K562 (cell line): ENCODE measurements around the gene TECPR1. TPM values are rescaled to one million over a fixed set of nuclear protein-coding genes. Genes with fewer than 3 reads are reported as not detected.

Source experiments
- ATAC-seq: fragments of 200-7000 bp; cut with Tn5 transposase; 3 replicates; pipeline ENCODE4 v1.9.1; 2020; ENCODE audit warnings: moderate library complexity
- BruUV-seq: library from RNA; stranded (reverse); fragments of 400-500 nt; replicated peaks from 2 replicates; lab custom pipeline; 2021; lab: Mats Ljungman, UMichigan
- CTCF ChIA-PET: fragments of 300-600 bp; formaldehyde crosslinking; extraction: SDS; loops from one replicate; lab custom pipeline; 2021; ENCODE audit warnings: low intra/inter-chr PET ratio; lab: Yijun Ruan, JAX
- POLR2A ChIA-PET: fragments of 300-600, 350-650 bp; sonication (Branson Sonifier 250); formaldehyde crosslinking; extraction: SDS; loops from one replicate; lab custom pipeline; 2021; ENCODE audit warnings: antibody characterized with exemption, inconsistent platforms; lab: Yijun Ruan, JAX
- DNase-seq, 4 experiments: peaks; one replicate each; pipeline versions ENCODE4 v3.0.0 to v3.0.0-alpha.2; 2011 to 2018; ENCODE audit warnings: low spot score in 3 of 4, mixed read lengths in 3 of 4; ENCODE audit errors: extremely low read depth in 1 of 4
- FAIRE-seq: peaks from 2 replicates; lab custom pipeline; 2011; peaks lifted over from hg19 to GRCh38; lab: Jason Lieb, UNC
- H2AFZ ChIP-seq: 2 replicates; pipeline ENCODE4 v1.6.0; 2011; ENCODE audit warnings: low read depth, low read length, control low read depth, inconsistent platforms
- H3K27ac ChIP-seq: fragments of 200-600 bp; 3 replicates; pipeline ENCODE4 v1.8.0; 2011; ENCODE audit warnings: low read depth, mild to moderate bottlenecking, control low read depth, inconsistent platforms, low read length, moderate library complexity, mixed read lengths; ENCODE audit errors: extremely low read depth
- H3K27me3 ChIP-seq, 2 experiments: fragments of 300-600 bp in 1 of 2; 2 replicates in 1 of 2; 3 replicates in 1 of 2; pipeline versions ENCODE4 v1.6.0 to v1.8.0; 2011; ENCODE audit warnings: inconsistent platforms in 2 of 2, low read length in 2 of 2, mild to moderate bottlenecking in 1 of 2, mixed read lengths in 1 of 2, moderate library complexity in 1 of 2; ENCODE audit not compliant: control insufficient read depth in 2 of 2, insufficient read depth in 2 of 2
- H3K36me3 ChIP-seq: fragments of 300-600 bp; 3 replicates; pipeline ENCODE4 v1.8.0; 2011; ENCODE audit warnings: mild to moderate bottlenecking, low read length, inconsistent platforms; ENCODE audit not compliant: control insufficient read depth, insufficient read depth
- H3K4me1 ChIP-seq, 2 experiments: fragments of 200-600 bp in 1 of 2; replicated peaks in 1 of 2; 2 replicates in 1 of 2; 3 replicates in 1 of 2; pipeline versions ENCODE4 v1.5.1 to v1.8.0; 2011; ENCODE audit warnings: inconsistent platforms in 2 of 2, low read length in 2 of 2, mild to moderate bottlenecking in 1 of 2, mixed read lengths in 1 of 2, moderate library complexity in 1 of 2; ENCODE audit not compliant: control insufficient read depth in 2 of 2, insufficient read depth in 2 of 2
- H3K4me2 ChIP-seq: 2 replicates; pipeline ENCODE4 v1.6.1; 2011; ENCODE audit warnings: low read length, control low read depth, inconsistent platforms, mixed read lengths; ENCODE audit not compliant: insufficient read depth
- H3K4me3 ChIP-seq: fragments of 200-600 bp; sonication (generic), shearing (Covaris generic); 2 replicates; pipeline ENCODE4 v1.5.1; 2016; ENCODE audit warnings: control low read depth, inconsistent platforms
- H3K79me2 ChIP-seq: fragments of 200-600 bp; 3 replicates; pipeline ENCODE4 v1.8.0; 2011; ENCODE audit warnings: low read length, inconsistent platforms; ENCODE audit not compliant: control insufficient read depth, insufficient read depth
- H3K9ac ChIP-seq, 2 experiments: 2 replicates each; pipeline versions ENCODE4 v1.6.0 to v1.6.1; 2011; ENCODE audit warnings: low read depth in 2 of 2, low read length in 2 of 2, control low read depth in 1 of 2, inconsistent platforms in 1 of 2, mild to moderate bottlenecking in 1 of 2, mixed read lengths in 1 of 2; ENCODE audit not compliant: insufficient read depth in 1 of 2
- H3K9me1 ChIP-seq: one replicate; pipeline ENCODE4 v1.6.0; 2011; ENCODE audit warnings: inconsistent platforms, mild to moderate bottlenecking, low read length, moderate library complexity; ENCODE audit not compliant: control insufficient read depth, insufficient read depth
- H3K9me3 ChIP-seq: replicated peaks from 2 replicates; pipeline ENCODE4 v1.5.1; 2011; ENCODE audit warnings: low read depth, low read length, inconsistent platforms; ENCODE audit not compliant: control insufficient read depth, insufficient read depth
- H4K20me1 ChIP-seq: replicated peaks from 2 replicates; pipeline ENCODE4 v1.6.1; 2011; ENCODE audit warnings: low read length, inconsistent platforms, mixed read lengths; ENCODE audit not compliant: control insufficient read depth, insufficient read depth
- FOXP1 ChIP-seq: sonication (generic); formaldehyde crosslinking; IDR thresholded peaks from 2 replicates; pipeline ENCODE4 v1.8.0; 2022; ENCODE audit warnings: mild to moderate bottlenecking, missing genetic modification reagents
- HNRNPK ChIP-seq: fragments of 200-400 bp; formaldehyde crosslinking; IDR thresholded peaks from one replicate; pipeline ENCODE4 v1.6.1; 2018; ENCODE audit warnings: mild to moderate bottlenecking, low read depth, low read length; ENCODE audit not compliant: poor library complexity, severe bottlenecking
- MXD1 ChIP-seq: fragments of 250-450 bp; sonication (Bioruptor Pico); IDR thresholded peaks from 2 replicates; pipeline ENCODE4 v1.8.0; 2021; ENCODE audit warnings: borderline replicate concordance, mild to moderate bottlenecking, moderate library complexity; ENCODE audit not compliant: poor library complexity, severe bottlenecking
- PHF8 ChIP-seq: fragments of 200-600 bp; sonication (generic); IDR thresholded peaks from 2 replicates; pipeline ENCODE4 v1.6.1; 2012; ENCODE audit warnings: mixed run types, mild to moderate bottlenecking, inconsistent platforms, low read length, moderate library complexity, borderline replicate concordance
- PRMT5 ChIP-seq: sonication (generic); formaldehyde crosslinking; IDR thresholded peaks from 2 replicates; pipeline ENCODE4 v1.5.0; 2020; ENCODE audit warnings: missing genetic modification reagents
- SP2 ChIP-seq: IDR thresholded peaks from 2 replicates; pipeline ENCODE4 v1.6.1; 2011; ENCODE audit warnings: mild to moderate bottlenecking, low read depth, low read length, moderate library complexity; ENCODE audit not compliant: poor library complexity, severe bottlenecking; ENCODE audit errors: extremely low read depth
- ZNF133 ChIP-seq: fragments of 250-450 bp; sonication (Bioruptor Pico); IDR thresholded peaks from 2 replicates; pipeline ENCODE4 v1.4.0; 2020; ENCODE audit warnings: mild to moderate bottlenecking
- ZZZ3 ChIP-seq: fragments of 450-650 bp; IDR thresholded peaks from 2 replicates; pipeline ENCODE4 v1.6.1; 2016; ENCODE audit warnings: antibody characterized with exemption, mild to moderate bottlenecking, moderate library complexity
- WGBS: fragments of 100-300 bp; shearing (Covaris generic); methylation state at CpG from one replicate; pipeline ENCODE4 v1.1.6; 2016; ENCODE audit warnings: low coverage, mixed read lengths; ENCODE audit not compliant: insufficient coverage; ENCODE audit errors: missing lambda C conversion rate; 5-methylcytosine and 5-hydroxymethylcytosine counted together
- in situ Hi-C: fragments of 300-500 bp; cut with MboI; formaldehyde crosslinking; loops from 4 replicates; pipeline ENCODE4 v1.15.0; 2018; ENCODE audit warnings: inconsistent platforms, mixed read lengths
- intact Hi-C: fragments of 100-400 bp; cut with micrococcal nuclease; formaldehyde crosslinking; loops from 2 replicates; pipeline ENCODE4 v1.14.2; 2022
- polyA plus RNA-seq, 8 experiments: library from polyadenylated mRNA; depleted of rRNA in 4 of 8; stranded (reverse) in 5 of 8; unstranded in 3 of 8; fragments of >200 nt; fragmentation: Nextera tagmentation in 2 of 8; fragmentation: Illumina TruSeq in 1 of 8; extraction: Ambion mirVana in 2 of 8; extraction: Trizol in 1 of 8; gene quantifications; 2 replicates each; pipeline versions ENCODE4 v1.2.1 to v1.2.3, GENCODE V29; 2011 to 2014; ENCODE audit warnings: inconsistent platforms in 1 of 8, missing spikeins in 1 of 8
- total RNA-seq, 7 experiments: library from RNA; depleted of rRNA in 6 of 7; stranded (reverse); fragments of >200 nt in 6 of 7; fragmentation: Illumina TruSeq in 2 of 7; extraction: Trizol in 2 of 7; gene quantifications; 2 replicates each; pipeline versions ENCODE4 v1.2.1 to v1.2.3, GENCODE V29; 2011 to 2021; ENCODE audit warnings: low replicate concordance in 1 of 7

TECPR1 gene
- total and polyA plus RNA-seq, 9 of the 15 experiments (the other 6 are each of a cell fraction or from before 2014, with no cell fraction given), result 0.17 to 15.0 (median 2.2) TPM

GRCh38 chr7:98256431-98256830 lies 4.4 kb upstream of the TECPR1 start:
- ATAC-seq, result no peak
- WGBS, result 97% methylated on average over 7 of the region's 7 CpGs
- DNase-seq, result no peak
- Histone ChIP-seq H4K20me1 (no peaks in the 10 kb centered on the region), H3K27ac (no peak overlapping the region), H3K9me1 (no peaks in the 10 kb centered on the region)
- CTCF ChIA-PET, result no interaction called here
- TF ChIP-seq SP2 (no peak), PRMT5 (CRISPR knock-in tag) (no peak), ZNF133 (no peak), FOXP1 (CRISPR knock-in tag) (no peak), MXD1 (CRISPR knock-in tag) (no peak), HNRNPK (no peak), ZZZ3 (no peak), PHF8 (no peak)
- TF ChIP-seq, all 486 proteins: peak for 0
- no peak overlapping the region for H3K4me2 ChIP-seq
- in situ Hi-C loops (no loop called here), intact Hi-C loops (no loop called here)
- peaks cover 0 to 28% of the 10 kb centered on the region in 2 experiments; a peak in 2 of 5 replicates for H3K4me1 ChIP-seq
- H3K36me3 ChIP-seq, result peaks cover 4% of the 10 kb centered on the region; the same call in 1 of the 3 replicates
- no peaks in the 10 kb centered on the region for H3K9me3 ChIP-seq
- H2AFZ ChIP-seq, result no peak overlapping the region
- H3K4me3 ChIP-seq, result no peak overlapping the region
- no peak for FAIRE-seq
- H3K9ac ChIP-seq, result no peak overlapping the region
- POLR2A ChIA-PET, result interaction anchor here (0.8 kb wide), 1 partner anchor 173 kb away, joined by 3 read pairs; no protein-coding TSS in a partner anchor
- no peaks in the 10 kb centered on the region for H3K27me3 ChIP-seq
- BruUV-seq, result no TSS peak
- peaks cover 21% of the 10 kb centered on the region for H3K79me2 ChIP-seq
